ENCODE data around the gene SCARB1. TPM values are rescaled to one million over a fixed set of nuclear protein-coding genes. Genes with fewer than 3 reads are reported as not detected.
A peak's percentile ranks its signal among the peaks of the same experiment; 100 is the strongest.

SCARB1 gene
- total RNA-seq, 4 donors from 2014 or later, result 15.3 to 55.3 (median 29.7) TPM

DNA sequence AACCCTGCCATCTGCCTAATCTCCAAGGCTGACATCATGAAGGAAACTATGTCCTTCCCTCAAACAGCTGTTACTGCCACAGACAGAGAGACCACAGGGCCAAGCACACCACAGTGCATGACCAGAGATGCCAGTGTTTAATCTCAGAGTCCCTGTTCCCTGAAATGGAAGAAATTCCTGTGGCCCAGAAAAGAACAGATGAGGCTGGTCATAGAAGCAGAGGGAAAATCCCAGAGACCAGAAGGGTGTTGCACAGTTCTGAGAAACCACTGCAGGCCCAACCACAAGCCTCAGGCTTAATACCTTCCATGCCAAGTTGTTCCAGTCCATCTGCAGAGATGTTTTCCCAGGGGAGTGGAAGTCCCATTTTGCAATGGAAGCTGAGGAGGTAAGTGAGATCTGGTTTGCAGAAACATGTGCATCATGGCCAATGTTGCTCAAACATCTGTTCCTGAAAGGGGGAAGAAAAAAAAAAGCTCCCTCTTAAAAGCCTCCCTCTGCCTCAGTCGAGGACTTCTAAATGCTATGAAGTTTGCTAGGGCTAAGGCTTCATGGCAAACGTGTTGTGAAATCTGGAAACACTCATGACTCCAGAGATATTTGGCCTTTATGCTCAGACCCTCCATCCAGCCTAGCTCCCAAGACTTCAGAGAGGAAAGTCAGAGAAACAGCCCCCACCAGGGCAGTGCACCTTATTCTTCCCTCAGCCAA lies 98.6 kb downstream of the SCARB1 start:
- no peaks in the 10 kb centered on the region for H3K27me3 ChIP-seq
- H3K27ac ChIP-seq, result peak overlapping the region in 3 of 4 donors; percentile 67 to 88 (median 80)
- peak; percentile 62 to 72 for DNase-seq (ENCODE audit: low spot score in 2 of 2)
- H3K4me3 ChIP-seq, result no peak overlapping the region
- H3K4me1 ChIP-seq, result peaks cover 0 to 70% (median 28%) of the 10 kb centered on the region in 4 donors
- WGBS, 2 donors, result 7 to 11% methylated on average over 2 of the region's 2 CpGs
- peaks cover 0 to 13% (median 0%) of the 10 kb centered on the region in 4 donors for H3K9me3 ChIP-seq
- no peaks in the 10 kb centered on the region for H3K36me3 ChIP-seq
- peak; percentile 36 to 98 for TF ChIP-seq EP300 (IDR thresholded peaks at IDR 0.05)
- TF ChIP-seq, protein P1, sequence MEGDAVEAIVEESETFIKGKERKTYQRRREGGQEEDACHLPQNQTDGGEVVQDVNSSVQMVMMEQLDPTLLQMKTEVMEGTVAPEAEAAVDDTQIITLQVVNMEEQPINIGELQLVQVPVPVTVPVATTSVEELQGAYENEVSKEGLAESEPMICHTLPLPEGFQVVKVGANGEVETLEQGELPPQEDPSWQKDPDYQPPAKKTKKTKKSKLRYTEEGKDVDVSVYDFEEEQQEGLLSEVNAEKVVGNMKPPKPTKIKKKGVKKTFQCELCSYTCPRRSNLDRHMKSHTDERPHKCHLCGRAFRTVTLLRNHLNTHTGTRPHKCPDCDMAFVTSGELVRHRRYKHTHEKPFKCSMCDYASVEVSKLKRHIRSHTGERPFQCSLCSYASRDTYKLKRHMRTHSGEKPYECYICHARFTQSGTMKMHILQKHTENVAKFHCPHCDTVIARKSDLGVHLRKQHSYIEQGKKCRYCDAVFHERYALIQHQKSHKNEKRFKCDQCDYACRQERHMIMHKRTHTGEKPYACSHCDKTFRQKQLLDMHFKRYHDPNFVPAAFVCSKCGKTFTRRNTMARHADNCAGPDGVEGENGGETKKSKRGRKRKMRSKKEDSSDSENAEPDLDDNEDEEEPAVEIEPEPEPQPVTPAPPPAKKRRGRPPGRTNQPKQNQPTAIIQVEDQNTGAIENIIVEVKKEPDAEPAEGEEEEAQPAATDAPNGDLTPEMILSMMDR (IDR thresholded peaks at IDR 0.05), result no peak

DNA sequence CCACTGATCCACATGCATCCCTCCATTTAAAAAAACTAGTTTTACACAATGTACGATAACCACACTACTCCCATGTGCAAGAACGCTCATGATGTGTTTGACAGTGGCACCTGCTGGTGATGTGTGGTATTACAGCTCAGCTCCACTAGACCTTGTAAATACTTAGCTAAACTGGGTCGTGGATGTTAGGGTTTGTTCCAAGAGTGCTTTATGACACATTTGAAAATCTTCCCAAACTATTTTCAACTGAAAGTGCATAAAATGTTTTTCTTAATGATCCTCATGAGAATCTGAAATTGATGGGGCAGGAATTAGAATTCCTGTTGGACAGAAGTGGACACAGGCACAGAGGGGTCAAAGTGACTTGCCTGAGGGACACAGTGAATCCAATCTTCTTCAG lies 99.2 kb downstream of the SCARB1 start:
- H3K4me3 ChIP-seq, result no peak overlapping the region
- peak overlapping the region in 3 of 4 donors; percentile 67 to 88 (median 80) for H3K27ac ChIP-seq
- H3K4me1 ChIP-seq, result peaks cover 0 to 76% (median 31%) of the 10 kb centered on the region in 4 donors
- peaks cover 0 to 13% (median 0%) of the 10 kb centered on the region in 4 donors for H3K9me3 ChIP-seq
- WGBS, 2 donors, result 69 to 74% methylated on average over 3 of the region's 3 CpGs
- peak; percentile 68 to 81 for DNase-seq (ENCODE audit: low spot score in 2 of 2)
- no peaks in the 10 kb centered on the region for H3K27me3 ChIP-seq
- no peaks in the 10 kb centered on the region for H3K36me3 ChIP-seq
- TF ChIP-seq POLR2A (IDR thresholded peaks at IDR 0.05) (no peak), EP300 (IDR thresholded peaks at IDR 0.05) (no peak)
- TF ChIP-seq, protein P1 (IDR thresholded peaks at IDR 0.05), result peak; percentile 51 to 91 (median 68)

DNA sequence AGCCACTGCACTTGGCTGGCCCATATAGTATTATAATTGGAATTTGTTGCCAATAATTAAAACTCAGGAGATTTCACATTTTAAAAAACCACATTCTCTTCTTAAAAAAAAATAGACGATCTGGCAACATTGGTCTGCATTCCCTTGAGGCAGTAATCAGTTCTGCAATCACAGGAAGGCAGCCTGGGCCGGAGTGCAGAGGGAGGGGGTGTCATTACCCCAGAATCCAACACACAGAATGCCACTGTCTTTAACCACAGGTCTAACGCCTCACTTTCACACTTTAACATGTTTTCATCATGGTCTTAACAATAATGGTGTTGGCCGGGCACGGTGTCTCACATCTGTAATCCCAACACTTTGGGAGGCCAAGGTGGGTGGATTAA lies 100.1 kb downstream of the SCARB1 start:
- Histone ChIP-seq H3K27me3 (no peaks in the 10 kb centered on the region), H3K4me3 (no peak overlapping the region), H3K4me1 (peaks cover 0 to 85% (median 35%) of the 10 kb centered on the region in 4 donors), H3K27ac (peak overlapping the region in 2 of 4 donors; percentile 80 to 88), H3K9me3 (peaks cover 0 to 13% (median 0%) of the 10 kb centered on the region in 4 donors), H3K36me3 (no peaks in the 10 kb centered on the region)
- TF ChIP-seq EP300 (IDR thresholded peaks at IDR 0.05) (peak in 1 of 2 donors; percentile 40), POLR2A (IDR thresholded peaks at IDR 0.05) (no peak)
- TF ChIP-seq, protein P1 (IDR thresholded peaks at IDR 0.05), result peak in 1 of 5 experiments; percentile 9
- DNase-seq (ENCODE audit: low spot score in 2 of 2), result no peak
- 59 to 65% methylated on average over 5 of the region's 5 CpGs for WGBS, 2 donors

DNA sequence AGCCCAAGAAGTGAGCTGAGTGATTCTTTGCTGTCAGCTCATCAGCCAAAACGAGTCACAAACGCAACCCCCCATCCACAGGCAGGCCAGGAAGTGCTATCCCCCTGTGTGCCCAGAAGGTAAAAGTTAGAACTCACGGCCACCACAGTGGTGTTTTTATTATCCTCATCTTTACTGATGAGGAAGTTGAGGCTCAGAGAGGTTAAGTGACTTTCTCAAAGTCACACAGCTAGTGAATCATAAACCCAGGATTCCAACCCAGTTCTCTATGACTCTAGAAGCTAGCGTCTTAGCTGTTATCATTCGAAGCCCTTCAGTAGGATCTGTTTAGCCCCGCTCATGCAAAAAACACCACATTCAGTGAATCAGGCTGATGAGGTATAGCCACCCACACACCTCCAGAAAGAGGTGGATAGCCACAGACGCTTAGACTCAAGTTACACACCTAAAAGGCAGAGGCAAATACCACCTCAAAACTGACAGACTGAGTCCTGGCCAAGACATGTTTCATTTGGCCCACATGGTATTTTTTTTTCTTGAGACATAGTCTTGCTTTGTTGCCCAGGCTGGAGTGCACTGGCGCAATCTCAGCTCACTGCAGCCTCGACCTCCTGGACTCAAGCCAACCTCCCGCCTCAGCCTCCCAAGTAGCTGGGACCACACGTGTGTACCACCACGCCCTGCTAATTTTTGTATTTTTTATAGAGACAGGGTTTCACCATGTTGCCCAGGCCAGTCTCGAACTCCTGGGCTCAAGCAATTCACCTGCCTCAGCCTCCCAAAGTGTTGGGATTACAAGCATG lies 100.7 kb downstream of the SCARB1 start:
- 67 to 69% methylated on average over 13 of the region's 13 CpGs for WGBS, 2 donors

DNA sequence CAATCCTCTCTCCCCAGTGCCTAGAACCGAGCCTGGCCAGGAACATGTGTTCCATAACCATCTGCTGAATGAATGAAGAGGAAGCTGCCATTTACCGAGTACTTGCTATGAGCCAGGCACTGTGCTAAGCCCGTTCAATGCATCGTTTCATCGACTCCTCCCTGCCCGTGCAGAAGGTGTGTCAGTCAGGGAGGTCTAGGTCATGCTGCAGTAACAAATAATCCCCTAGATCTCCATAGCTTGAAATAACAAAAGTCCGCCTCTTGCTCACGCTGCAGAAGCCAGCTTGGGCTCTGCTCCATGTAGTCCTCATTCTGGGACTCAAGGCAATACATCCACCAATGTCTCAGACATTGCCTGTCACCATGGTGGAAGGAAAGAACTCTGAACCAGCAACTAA lies 101.3 kb downstream of the SCARB1 start:
- H3K9me3 ChIP-seq, result peaks cover 0 to 15% (median 0%) of the 10 kb centered on the region in 4 donors
- no peak for TF ChIP-seq EP300 (IDR thresholded peaks at IDR 0.05)
- TF ChIP-seq, protein P1 (IDR thresholded peaks at IDR 0.05), result no peak
- no peak for TF ChIP-seq POLR2A (IDR thresholded peaks at IDR 0.05)
- WGBS, 2 donors, result 82 to 89% methylated on average over 4 to 8 of the region's 8 CpGs
- no peaks in the 10 kb centered on the region for H3K27me3 ChIP-seq
- no peak for DNase-seq (ENCODE audit: low spot score in 2 of 2)
- peaks cover 0 to 87% (median 37%) of the 10 kb centered on the region in 4 donors for H3K4me1 ChIP-seq
- no peak overlapping the region for H3K4me3 ChIP-seq
- no peaks in the 10 kb centered on the region for H3K36me3 ChIP-seq
- peak overlapping the region in 1 of 4 donors; percentile 23 for H3K27ac ChIP-seq

More for the DNA sequence above, 100.7 kb downstream of the SCARB1 start:
- DNase-seq (ENCODE audit: low spot score in 2 of 2), result peak; percentile 51 to 59
- Histone ChIP-seq H3K27ac (peak overlapping the region in 2 of 4 donors; percentile 23 to 80), H3K36me3 (no peaks in the 10 kb centered on the region), H3K27me3 (no peaks in the 10 kb centered on the region), H3K9me3 (peaks cover 0 to 13% (median 0%) of the 10 kb centered on the region in 4 donors), H3K4me3 (no peak overlapping the region), H3K4me1 (peaks cover 0 to 90% (median 37%) of the 10 kb centered on the region in 4 donors)
- TF ChIP-seq EP300 (IDR thresholded peaks at IDR 0.05) (peak in 1 of 2 donors; percentile 63), POLR2A (IDR thresholded peaks at IDR 0.05) (no peak)

All from tibial nerve (tissue), 4 donors.